Activated CD4-positive, alpha-beta T cell treated with anti-CD3 and anti-CD28 coated beads for 36 hours (primary cell): ENCODE measurements around the gene IRF1. TPM values are rescaled to one million over a fixed set of nuclear protein-coding genes. Genes with fewer than 3 reads are reported as not detected.
A peak's percentile ranks its signal among the peaks of the same experiment; 100 is the strongest.

Experiments used
- ATAC-seq: fragments of 200-7000 bp; cut with Tn5 transposase; one replicate; pipeline ENCODE4 v1.10.0; 2021; ENCODE audit warnings: mild to moderate bottlenecking, moderate library complexity
- CTCF ChIA-PET: fragments of 350-600 bp; sonication (Branson Sonifier 250); formaldehyde crosslinking; loops from one replicate; lab custom pipeline; 2021; ENCODE audit warnings: antibody characterized with exemption; lab: Charles Lee
- POLR2A ChIA-PET: fragments of 350-600 bp; sonication (Branson Sonifier 250); formaldehyde crosslinking; loops from one replicate; lab custom pipeline; 2021; ENCODE audit warnings: antibody characterized with exemption, inconsistent platforms; lab: Charles Lee
- DNase-seq: peaks from one replicate; pipeline ENCODE4 v3.0.0-alpha.2; 2020
- H3K27ac Mint-ChIP-seq: one replicate; pipeline ENCODE4 v1.8.0; 2021; ENCODE audit warnings: mixed read lengths
- H3K27me3 Mint-ChIP-seq: one replicate; pipeline ENCODE4 v1.8.0; 2021; ENCODE audit warnings: mixed read lengths
- H3K36me3 Mint-ChIP-seq: one replicate; pipeline ENCODE4 v1.8.0; 2021; ENCODE audit warnings: low read depth, mixed read lengths
- H3K4me1 Mint-ChIP-seq: one replicate; pipeline ENCODE4 v1.8.0; 2021; ENCODE audit warnings: mixed read lengths
- H3K4me3 Mint-ChIP-seq: one replicate; pipeline ENCODE4 v1.8.0; 2021; ENCODE audit warnings: mild to moderate bottlenecking, moderate library complexity, mixed read lengths
- H3K9me3 Mint-ChIP-seq: one replicate; pipeline ENCODE4 v1.8.0; 2021; ENCODE audit warnings: low read depth, mixed read lengths
- intact Hi-C, 2 experiments: fragments of 100-400 bp; cut with DNase I in 1 of 2; cut with micrococcal nuclease in 1 of 2; formaldehyde crosslinking; loops; one replicate each; pipeline versions ENCODE4 v1.14.2 to v1.15.1; 2022 to 2024; cut with DNase I, micrococcal nuclease
- total RNA-seq, 2 experiments: library from RNA; stranded (reverse); gene quantifications; one replicate each; pipeline ENCODE4 v1.2.3, GENCODE V29; 2021

The IRF1 gene
- total RNA-seq, 2 experiments from 2014 or later = 121 to 130 TPM

DNA sequence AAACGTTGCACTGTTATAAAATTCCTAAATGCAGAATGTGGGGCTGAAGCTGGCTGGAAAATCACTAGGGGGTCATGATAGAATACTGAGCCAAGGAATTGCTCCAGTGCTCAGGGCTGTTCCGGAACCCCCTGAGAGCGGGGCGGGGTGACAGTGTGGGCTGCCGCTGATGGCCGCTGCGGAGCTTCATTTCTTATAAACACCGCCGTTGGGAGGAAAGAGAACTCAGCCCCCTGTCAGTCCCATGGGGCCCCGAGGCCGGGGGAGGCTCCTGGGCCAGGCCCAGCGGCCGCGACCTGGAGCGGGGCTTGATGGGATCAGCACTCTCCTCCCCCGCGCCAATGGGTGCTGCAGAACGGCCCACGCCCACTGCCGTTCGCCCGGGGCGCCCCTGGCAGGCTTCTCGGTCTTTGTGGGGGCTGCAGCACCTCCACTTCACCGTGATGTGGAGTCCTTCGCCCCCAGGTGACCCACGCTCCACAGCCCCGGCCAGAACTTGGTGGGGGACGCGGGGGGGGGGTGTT, 5.2 kb upstream of the IRF1 start:
- intact Hi-C loops = loop anchor here (1.0 to 5.0 kb wide), 12 partner anchors 37 to 555 kb away; partner anchors contain the start of gene SLC22A4 (in 2 of the 2)
- peak overlapping the region; percentile 95 for H3K27ac Mint-ChIP-seq
- ChIA-PET POLR2A (interaction anchor here (0.8 to 8.1 kb wide), 17 partner anchors 7 to 396 kb away, joined by 3 to 116 read pairs (median 5); partner anchors contain the start of gene IRF1), CTCF (interaction anchor here (0.5 to 2.6 kb wide), 13 partner anchors 10 to 109 kb away, joined by 3 to 16 read pairs (median 5); no protein-coding TSS in a partner anchor)
- H3K4me3 Mint-ChIP-seq = peak overlapping the region; percentile 87
- H3K4me1 Mint-ChIP-seq = peaks cover 61% of the 10 kb centered on the region
- H3K9me3 Mint-ChIP-seq = no peaks in the 10 kb centered on the region
- H3K36me3 Mint-ChIP-seq = no peaks in the 10 kb centered on the region
- ATAC-seq = peak; percentile 49
- DNase-seq = peak; percentile 92
- H3K27me3 Mint-ChIP-seq = no peaks in the 10 kb centered on the region

GRCh38 chr5:132493821-132494220, 3.2 kb upstream of the IRF1 start:
- ChIA-PET POLR2A (interaction anchor here (0.6 kb wide), 2 partner anchors 27 to 245 kb away, joined by 3 to 4 read pairs; no protein-coding TSS in a partner anchor), CTCF (no interaction called here)
- Mint-ChIP-seq H3K4me3 (no peak overlapping the region), H3K27ac (peak overlapping the region; percentile 94), H3K27me3 (no peaks in the 10 kb centered on the region), H3K36me3 (peaks cover 12% of the 10 kb centered on the region), H3K4me1 (peaks cover 54% of the 10 kb centered on the region), H3K9me3 (no peaks in the 10 kb centered on the region)
- ATAC-seq (no peak), DNase-seq (no peak)
- intact Hi-C loops = loop anchor here (2.0 kb wide), 4 partner anchors 35 to 395 kb away; no protein-coding TSS in a partner anchor

- H3K27ac Mint-ChIP-seq = peak overlapping the region; percentile 94
- H3K4me1 Mint-ChIP-seq = peaks cover 52% of the 10 kb centered on the region
- ChIA-PET CTCF (interaction anchor here (0.6 kb wide), 1 partner anchor 377 kb away, joined by 3 read pairs; no protein-coding TSS in a partner anchor), POLR2A (interaction anchor here (0.7 to 1.1 kb wide), 3 partner anchors 8 to 82 kb away, joined by 3 to 6 read pairs (median 5); no protein-coding TSS in a partner anchor)
- intact Hi-C loops = no loop called here
- H3K9me3 Mint-ChIP-seq = no peaks in the 10 kb centered on the region
- DNase-seq (no peak), ATAC-seq (no peak)
- H3K36me3 Mint-ChIP-seq = peaks cover 18% of the 10 kb centered on the region
- no peaks in the 10 kb centered on the region for H3K27me3 Mint-ChIP-seq
- H3K4me3 Mint-ChIP-seq = no peak overlapping the region
These were observed 2.7 kb upstream of the IRF1 start for GRCh38 chr5:132493241-132493640.

DNA sequence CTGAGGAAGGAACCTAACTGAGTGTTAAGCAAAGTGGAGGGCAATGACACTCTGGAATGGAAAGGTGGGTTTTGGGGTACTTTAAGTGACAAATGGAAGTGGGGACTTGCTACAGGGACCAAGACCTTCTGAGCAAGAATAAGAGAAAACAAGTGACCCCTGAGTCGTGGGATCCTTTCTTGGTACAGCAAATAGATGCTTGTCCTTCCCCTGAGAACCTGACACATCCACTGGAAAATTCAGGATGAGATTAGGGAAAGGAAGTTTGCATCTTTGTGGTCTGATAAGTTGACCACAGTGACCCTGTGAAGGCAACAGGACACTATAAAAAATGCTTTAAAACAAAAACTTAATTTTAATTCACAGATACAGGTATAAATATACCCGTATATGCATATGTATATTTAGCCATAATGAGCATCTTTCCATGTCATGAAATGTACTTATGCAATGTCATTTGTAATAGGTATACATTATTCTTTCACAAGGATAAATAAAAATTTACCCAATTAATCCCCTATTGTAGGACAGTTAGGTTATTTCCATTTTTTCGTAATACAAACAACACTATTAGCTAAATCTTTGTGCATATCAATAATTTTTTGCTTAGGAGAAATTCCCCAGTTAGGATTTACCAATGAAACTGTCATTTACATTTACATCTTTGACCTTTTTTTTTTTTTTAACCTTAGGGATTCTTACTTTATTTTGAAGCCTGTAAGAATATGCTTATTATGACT, 2.0 kb upstream of the IRF1 start:
- Mint-ChIP-seq H3K27ac (peak overlapping the region; percentile 97), H3K36me3 (peaks cover 25% of the 10 kb centered on the region), H3K9me3 (no peaks in the 10 kb centered on the region), H3K4me1 (peaks cover 56% of the 10 kb centered on the region), H3K27me3 (no peaks in the 10 kb centered on the region), H3K4me3 (peak overlapping the region; percentile 96)
- DNase-seq (no peak), ATAC-seq (no peak)
- CTCF ChIA-PET = interaction anchor here (0.6 to 0.8 kb wide), 5 partner anchors 21 to 378 kb away, joined by 3 to 5 read pairs (median 3); no protein-coding TSS in a partner anchor
- POLR2A ChIA-PET = interaction anchor here (0.5 to 9.5 kb wide), 7 partner anchors 8 to 82 kb away, joined by 3 to 130 read pairs (median 5); no protein-coding TSS in a partner anchor
- intact Hi-C loops = no loop called here

GRCh38 chr5:132491368-132492364, 1.1 kb upstream of the IRF1 start:
- intact Hi-C loops = loop anchor here in 1 of 2 experiments (2.0 kb wide), 2 partner anchors 65 to 561 kb away; partner anchors contain the start of genes HSPA4 and RAD50
- CTCF ChIA-PET = interaction anchor here (0.6 to 4.9 kb wide), 5 partner anchors 7 to 198 kb away, joined by 3 to 25 read pairs (median 5); no protein-coding TSS in a partner anchor
- peak overlapping the region; percentile 97 for H3K27ac Mint-ChIP-seq
- H3K27me3 Mint-ChIP-seq = no peaks in the 10 kb centered on the region
- H3K36me3 Mint-ChIP-seq = peaks cover 34% of the 10 kb centered on the region
- no peak for ATAC-seq
- POLR2A ChIA-PET = interaction anchor here (0.5 to 9.5 kb wide), 10 partner anchors 7 to 1608 kb away, joined by 3 to 130 read pairs (median 20); no protein-coding TSS in a partner anchor
- peaks cover 60% of the 10 kb centered on the region for H3K4me1 Mint-ChIP-seq
- H3K4me3 Mint-ChIP-seq = peak overlapping the region; percentile 96
- H3K9me3 Mint-ChIP-seq = no peaks in the 10 kb centered on the region
- peak; percentile 52 for DNase-seq

DNA sequence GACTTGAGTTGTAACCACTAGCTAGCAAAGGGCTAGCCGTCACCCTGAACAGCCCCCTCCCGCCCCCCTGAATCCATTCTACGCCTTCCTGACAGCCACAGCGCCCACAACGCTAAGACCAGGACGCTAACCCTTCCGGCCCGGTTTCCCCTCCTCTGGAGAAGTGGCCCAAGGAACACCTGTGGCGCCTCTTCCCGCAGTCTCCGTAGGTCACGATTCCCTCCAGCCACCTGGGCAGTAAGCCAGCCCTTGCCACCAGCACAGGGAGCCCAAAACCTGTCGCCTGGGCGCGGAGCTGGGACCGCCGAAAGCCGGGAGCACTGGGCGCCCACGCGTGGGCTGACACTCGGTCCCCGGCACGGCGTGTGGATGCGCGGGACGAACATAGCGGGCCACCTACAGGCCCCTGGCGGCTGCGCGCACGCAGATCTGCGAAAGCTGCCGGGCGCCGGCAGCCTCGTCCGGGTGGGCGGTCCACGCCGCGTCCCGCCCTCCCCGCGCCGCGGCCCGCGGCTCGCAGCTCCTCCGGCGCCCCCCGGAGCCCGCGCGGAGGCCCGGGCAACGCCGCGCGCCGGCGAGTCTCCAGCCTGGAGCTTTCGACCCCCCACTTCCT, 596 bp downstream of the IRF1 start:
- H3K36me3 Mint-ChIP-seq = peaks cover 51% of the 10 kb centered on the region
- peak overlapping the region; percentile 92 for H3K27ac Mint-ChIP-seq
- DNase-seq (peak; percentile 68), ATAC-seq (no peak)
- ChIA-PET CTCF (interaction anchor here (0.5 to 4.9 kb wide), 7 partner anchors 9 to 70 kb away, joined by 3 to 25 read pairs (median 6); no protein-coding TSS in a partner anchor), POLR2A (interaction anchor here (0.5 to 9.5 kb wide), 18 partner anchors 8 to 1106 kb away, joined by 3 to 130 read pairs (median 6); partner anchors contain the start of genes RAD50 and SLC22A4)
- intact Hi-C loops = loop anchor here (1.0 to 2.0 kb wide), 6 partner anchors 23 to 855 kb away; partner anchors contain the start of genes HSPA4 (in 1 of the 2), RAD50 (in 1 of the 2) and RAPGEF6 (in 1 of the 2)
- H3K4me1 Mint-ChIP-seq = peaks cover 71% of the 10 kb centered on the region
- H3K9me3 Mint-ChIP-seq = no peaks in the 10 kb centered on the region
- H3K4me3 Mint-ChIP-seq = peak overlapping the region; percentile 96
- no peaks in the 10 kb centered on the region for H3K27me3 Mint-ChIP-seq

DNA sequence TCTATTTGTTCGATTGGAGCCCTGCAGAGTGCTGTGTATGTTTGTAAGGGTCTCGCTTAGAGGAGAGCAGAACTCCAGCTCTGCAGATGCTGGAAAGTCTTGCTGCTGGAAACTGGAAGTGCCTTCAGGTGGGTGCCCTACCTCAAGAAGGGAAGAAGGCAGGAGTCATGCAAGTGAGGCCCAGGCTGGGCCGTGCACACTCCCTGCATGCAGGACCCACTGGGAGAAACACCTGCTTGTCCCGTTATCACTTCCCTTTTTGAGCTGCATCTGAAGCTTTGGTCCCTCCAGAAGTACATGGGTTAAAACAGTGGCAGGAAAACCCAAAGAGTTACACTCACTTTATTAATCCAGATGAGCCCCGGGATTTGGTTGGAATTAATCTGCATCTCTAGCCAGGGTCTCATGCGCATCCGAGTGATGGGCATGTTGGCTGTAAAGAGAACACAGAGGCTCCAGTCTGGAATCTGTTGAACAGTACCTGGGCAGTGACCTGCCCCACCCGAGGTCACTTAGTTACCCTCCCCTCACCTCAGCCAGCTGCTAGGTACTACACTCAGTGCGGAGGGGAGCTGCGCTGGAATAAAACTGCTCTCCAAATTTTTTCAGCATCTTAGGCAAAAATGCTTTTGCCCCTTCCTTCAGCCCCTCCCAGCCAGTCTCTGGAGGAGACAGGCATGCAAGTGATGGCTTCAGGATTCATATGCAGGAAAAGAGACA, 1.4 kb downstream of the IRF1 start:
- peaks cover 70% of the 10 kb centered on the region for H3K4me1 Mint-ChIP-seq
- intact Hi-C loops = loop anchor here in 1 of 2 experiments (2.0 kb wide), 1 partner anchor 22 kb away; no protein-coding TSS in a partner anchor
- peak overlapping the region; percentile 92 for H3K27ac Mint-ChIP-seq
- DNase-seq (peak; percentile 34), ATAC-seq (no peak)
- H3K9me3 Mint-ChIP-seq = no peaks in the 10 kb centered on the region
- CTCF ChIA-PET = interaction anchor here (0.8 to 4.9 kb wide), 6 partner anchors 9 to 69 kb away, joined by 3 to 25 read pairs (median 5); no protein-coding TSS in a partner anchor
- peak overlapping the region; percentile 96 for H3K4me3 Mint-ChIP-seq
- POLR2A ChIA-PET = interaction anchor here (0.7 to 9.5 kb wide), 12 partner anchors 9 to 387 kb away, joined by 3 to 130 read pairs (median 16); no protein-coding TSS in a partner anchor
- no peaks in the 10 kb centered on the region for H3K27me3 Mint-ChIP-seq
- peaks cover 58% of the 10 kb centered on the region for H3K36me3 Mint-ChIP-seq

DNA sequence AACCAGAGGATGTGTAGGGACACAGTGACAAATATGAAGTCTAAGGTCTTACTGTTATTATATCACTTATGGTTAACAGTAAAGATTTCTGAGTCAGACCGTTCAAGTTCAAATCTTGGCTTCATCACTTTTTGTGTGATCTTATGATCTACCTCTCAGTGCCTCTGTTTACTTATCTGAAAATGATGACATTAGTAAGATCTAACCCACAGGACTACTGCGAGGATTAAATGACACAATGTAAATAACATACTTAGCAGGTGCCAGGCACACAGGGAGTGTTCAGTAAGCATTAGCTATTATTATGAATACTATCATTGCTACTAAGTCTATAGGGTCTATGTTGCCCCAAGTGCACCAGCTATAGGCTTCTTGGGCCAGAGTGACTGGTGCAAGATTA, 2.0 kb downstream of the IRF1 start:
- peaks cover 65% of the 10 kb centered on the region for H3K36me3 Mint-ChIP-seq
- no peak for DNase-seq
- ATAC-seq = no peak
- peak overlapping the region; percentile 92 for H3K27ac Mint-ChIP-seq
- POLR2A ChIA-PET = interaction anchor here (0.9 to 9.5 kb wide), 16 partner anchors 10 to 386 kb away, joined by 3 to 130 read pairs (median 6); no protein-coding TSS in a partner anchor
- H3K27me3 Mint-ChIP-seq = no peaks in the 10 kb centered on the region
- H3K4me3 Mint-ChIP-seq = peak overlapping the region; percentile 96
- no peaks in the 10 kb centered on the region for H3K9me3 Mint-ChIP-seq
- CTCF ChIA-PET = interaction anchor here (0.8 to 4.9 kb wide), 8 partner anchors 9 to 68 kb away, joined by 3 to 25 read pairs (median 4); no protein-coding TSS in a partner anchor
- H3K4me1 Mint-ChIP-seq = peaks cover 68% of the 10 kb centered on the region
- intact Hi-C loops = loop anchor here in 1 of 2 experiments (2.0 kb wide), 1 partner anchor 22 kb away; no protein-coding TSS in a partner anchor
